ENCODE data around the gene ADGRD1.

ADGRD1 gene

DNA sequence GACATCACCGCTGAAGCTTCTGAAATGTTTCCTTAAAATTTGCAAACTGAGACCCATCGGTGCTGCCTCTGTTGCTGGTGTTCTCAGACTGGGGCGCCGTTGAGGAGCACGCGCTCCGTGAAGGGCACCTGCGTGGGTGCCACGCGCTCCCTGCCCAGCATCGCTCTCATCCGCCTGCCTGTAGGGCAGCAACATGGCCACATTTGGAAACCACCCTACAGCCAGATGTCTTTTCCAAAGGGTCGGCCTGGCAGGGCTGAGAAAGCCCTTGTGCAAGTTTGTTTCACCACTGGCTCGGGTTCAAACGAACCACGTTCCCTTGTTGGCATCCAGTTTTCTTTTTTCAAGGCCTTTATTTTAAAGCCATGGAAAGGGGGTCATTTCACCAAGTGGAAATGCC is 13.9 kb downstream of the ADGRD1 start:
- no peak for DNase-seq

GRCh38 chr12:130968611-130969010 is 14.9 kb downstream of the ADGRD1 start:
- no peak for DNase-seq

DNA sequence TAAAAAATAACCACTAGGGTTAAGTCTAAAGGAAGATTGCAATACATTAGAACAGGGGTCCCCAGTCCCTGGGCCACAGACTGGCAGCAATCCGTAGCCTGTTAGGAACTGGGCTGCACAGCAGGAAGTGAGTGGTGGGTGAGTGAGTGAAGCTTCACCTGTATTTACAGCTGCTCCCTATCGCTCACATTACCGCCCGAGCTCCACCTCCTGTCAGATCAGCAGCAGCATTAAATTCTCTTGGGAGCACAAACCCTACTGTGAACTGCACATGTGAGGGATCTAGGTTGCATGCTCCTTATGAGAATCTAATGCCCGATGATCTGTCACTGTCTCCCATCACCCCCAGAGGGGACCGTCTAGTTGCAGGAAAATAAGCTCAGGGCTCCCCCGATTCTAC is 15.5 kb downstream of the ADGRD1 start:
- no peak for DNase-seq

GRCh38 chr12:130970165-130970907 is 16.6 kb downstream of the ADGRD1 start:
- DNase-seq, result no peak

DNA sequence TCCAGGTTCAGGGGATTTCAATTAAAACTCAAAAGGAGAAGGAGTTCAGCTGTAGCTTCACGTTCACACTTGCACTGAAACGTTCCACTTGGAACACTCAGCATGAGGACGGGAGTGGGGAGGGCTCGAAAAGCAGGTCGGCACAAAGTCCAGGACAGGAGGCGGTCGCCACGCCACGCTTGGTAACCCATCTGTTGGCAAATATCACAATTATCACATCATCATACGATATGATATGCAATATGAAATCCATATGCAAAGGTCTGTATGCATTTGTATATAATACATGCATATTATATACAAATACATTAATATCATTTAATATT is 17.2 kb downstream of the ADGRD1 start:
- no peak for DNase-seq

GRCh38 chr12:130971925-130972585 is 18.3 kb downstream of the ADGRD1 start:
- DNase-seq, result no peak

GRCh38 chr12:130972586-130972950 is 18.9 kb downstream of the ADGRD1 start:
- no peak for DNase-seq

- DNase-seq, result no peak
These were observed 19.4 kb downstream of the ADGRD1 start for GRCh38 chr12:130973109-130973508.

GRCh38 chr12:130973906-130974305 is 20.2 kb downstream of the ADGRD1 start:
- DNase-seq, result no peak

DNA sequence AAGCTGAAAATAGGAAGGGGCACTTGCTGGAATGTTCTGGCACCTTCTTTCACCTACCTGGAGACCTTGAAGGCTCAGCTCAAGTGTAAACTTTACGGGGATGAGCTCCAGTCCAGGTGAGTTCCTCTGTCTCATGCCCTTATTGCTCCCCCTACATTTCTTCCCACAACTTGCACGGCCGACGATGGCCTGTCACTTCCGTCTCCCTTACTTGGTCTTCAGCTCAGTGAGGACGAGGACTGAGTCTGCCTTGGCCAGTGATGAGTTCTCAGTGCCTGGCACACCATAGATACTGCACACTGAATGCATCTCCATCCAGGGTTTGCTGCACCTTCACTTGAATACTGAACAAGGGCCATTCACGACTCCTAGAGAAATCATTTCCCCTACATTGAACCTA is 21.4 kb downstream of the ADGRD1 start:
- no peak for DNase-seq

GRCh38 chr12:130976171-130976720 is 22.5 kb downstream of the ADGRD1 start:
- no peak for DNase-seq

GRCh38 chr12:130977046-130977742 is 23.5 kb downstream of the ADGRD1 start:
- DNase-seq, result no peak

DNA sequence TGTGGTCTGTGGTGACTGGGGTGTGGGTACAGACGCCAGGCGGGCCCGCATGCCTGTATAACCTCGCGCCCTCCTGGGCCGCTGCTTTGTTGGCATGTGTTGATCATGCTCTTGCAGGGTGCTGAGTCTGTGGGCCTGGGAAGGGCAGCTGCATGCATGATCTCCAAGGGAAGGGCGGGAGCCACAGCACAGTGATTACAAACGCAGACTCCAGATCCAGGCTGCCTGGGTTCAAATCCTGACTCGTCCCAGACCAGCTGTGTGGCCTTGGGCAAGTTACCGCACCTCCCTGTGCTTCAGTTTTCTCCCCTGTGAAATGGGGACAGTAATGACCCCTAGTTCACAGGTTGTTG is 24.0 kb downstream of the ADGRD1 start:
- no peak for DNase-seq

DNA sequence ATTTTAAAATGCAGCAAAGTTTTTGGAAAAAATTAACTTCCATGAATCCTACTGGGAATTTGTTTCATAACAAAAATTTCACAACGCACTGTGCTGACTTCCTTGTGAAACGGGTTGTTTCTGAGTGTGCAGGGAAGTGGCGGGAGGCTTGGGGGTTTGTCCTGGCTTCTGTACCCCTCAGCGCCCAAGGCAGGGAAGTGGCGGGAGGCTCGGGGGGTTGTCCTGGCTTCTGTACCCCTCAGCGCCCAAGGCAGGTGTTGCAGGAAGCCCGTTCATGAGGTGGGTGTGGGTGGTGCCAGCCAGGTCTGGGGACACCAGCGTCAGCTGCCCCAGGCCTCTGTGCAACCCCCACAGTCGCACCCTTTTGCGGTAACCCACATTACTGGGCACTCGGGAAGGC is 25.1 kb downstream of the ADGRD1 start:
- no peak for DNase-seq

- DNase-seq, result no peak
These were observed 27.5 kb downstream of the ADGRD1 start for GRCh38 chr12:130981074-130981742.

DNA sequence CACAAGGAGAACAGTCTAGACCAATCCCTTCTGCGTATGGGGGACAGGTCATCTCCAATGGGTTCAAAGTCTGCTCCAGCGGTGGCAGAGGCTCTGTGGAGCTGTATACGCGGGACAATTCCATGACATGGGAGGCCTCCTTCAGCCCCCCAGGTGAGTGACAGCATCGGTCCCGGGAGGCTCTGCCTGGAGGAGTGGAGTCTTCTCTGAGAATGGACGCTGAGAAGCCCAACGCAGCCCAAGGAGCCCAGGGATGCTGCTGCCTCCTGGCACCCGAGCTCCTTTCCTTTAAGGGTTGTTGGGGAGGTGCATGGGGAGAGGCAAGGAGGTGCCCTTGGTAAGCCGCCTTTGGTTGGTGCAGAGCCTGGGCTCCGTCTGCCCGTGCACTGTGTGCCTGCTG is 28.2 kb downstream of the ADGRD1 start:
- DNase-seq, result no peak

- no peak for DNase-seq
These were observed 29.0 kb downstream of the ADGRD1 start for GRCh38 chr12:130982565-130983225.

DNA sequence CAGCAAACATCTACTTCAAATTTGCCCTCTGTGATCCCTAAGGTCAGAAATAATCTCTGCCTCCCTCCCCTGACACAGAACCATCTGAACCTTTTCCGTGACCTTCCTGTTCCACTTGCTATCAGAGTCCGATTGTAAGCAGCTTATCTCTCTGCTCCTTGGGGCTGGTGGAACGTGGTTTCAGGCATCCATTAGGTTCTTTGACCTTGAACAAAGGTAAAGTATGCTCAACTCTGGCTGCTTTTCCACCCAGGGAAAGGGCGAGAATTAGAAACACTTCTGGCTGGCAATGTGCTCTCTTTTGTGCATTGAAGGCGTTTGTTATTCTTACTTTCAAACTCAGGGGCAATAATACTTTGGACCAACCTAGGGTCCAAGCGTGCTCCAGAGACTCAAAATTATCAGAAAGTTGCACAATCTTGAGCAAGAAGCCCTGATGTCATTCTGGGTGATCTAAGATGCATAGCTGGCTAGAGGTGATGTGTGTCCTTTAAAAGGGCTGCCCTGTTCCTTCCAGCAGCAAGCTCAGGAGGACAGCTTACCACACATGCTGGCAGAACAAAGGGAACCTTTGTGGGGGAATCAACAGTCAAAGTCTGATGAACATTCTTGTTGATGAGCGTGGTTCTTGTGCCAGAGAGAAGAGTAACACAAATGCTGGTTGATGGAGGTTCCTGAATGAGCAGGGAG is 29.8 kb downstream of the ADGRD1 start:
- DNase-seq, result no peak

- DNase-seq, result no peak
These were observed 30.7 kb downstream of the ADGRD1 start for GRCh38 chr12:130984183-130985058.

GRCh38 chr12:130987151-130987931 is 33.6 kb downstream of the ADGRD1 start:
- DNase-seq, result no peak
